WTC11 (cell line): Measurements from ENCODE around the gene IL11RA. TPM values are rescaled to one million over a fixed set of nuclear protein-coding genes. Genes with fewer than 3 reads are reported as not detected.

ENCODE experiments used
- ATAC-seq: fragments of 200-7000 bp; cut with Tn5 transposase; 2 replicates; pipeline ENCODE4 v1.10.0; 2021; ENCODE audit warnings: mild to moderate bottlenecking, moderate library complexity
- CTCF ChIA-PET: fragments of 300-600 bp; sonication (Branson Sonifier 250); formaldehyde crosslinking; loops from one replicate; lab custom pipeline; 2021; ENCODE audit warnings: antibody characterized with exemption; lab: Charles Lee
- POLR2A ChIA-PET: fragments of 350-600 bp; sonication (Branson Sonifier 250); formaldehyde crosslinking; loops from one replicate; lab custom pipeline; 2021; ENCODE audit warnings: antibody characterized with exemption; lab: Charles Lee
- DNase-seq: peaks from one replicate; pipeline ENCODE4 v3.0.0; 2021; ENCODE audit warnings: low spot score
- H3K27ac Mint-ChIP-seq: 2 replicates; pipeline ENCODE4 v1.8.0; 2021; ENCODE audit warnings: mixed read lengths
- H3K27me3 Mint-ChIP-seq: 2 replicates; pipeline ENCODE4 v1.8.0; 2021; ENCODE audit warnings: low read depth, mild to moderate bottlenecking, moderate library complexity, mixed read lengths
- H3K36me3 Mint-ChIP-seq: 2 replicates; pipeline ENCODE4 v1.8.0; 2021; ENCODE audit warnings: mixed read lengths
- H3K4me1 Mint-ChIP-seq: 2 replicates; pipeline ENCODE4 v1.8.0; 2022; ENCODE audit warnings: mixed read lengths
- H3K4me3 Mint-ChIP-seq: 2 replicates; pipeline ENCODE4 v1.8.0; 2021; ENCODE audit warnings: mild to moderate bottlenecking, moderate library complexity, mixed read lengths
- H3K9me3 Mint-ChIP-seq: 2 replicates; pipeline ENCODE4 v1.8.0; 2021; ENCODE audit warnings: mixed read lengths
- ARID4B ChIP-seq: sonication (generic); formaldehyde crosslinking; IDR thresholded peaks from 2 replicates; pipeline ENCODE4 v1.8.0; 2023; ENCODE audit warnings: missing genetic modification reagents, mild to moderate bottlenecking, borderline replicate concordance
- ATF1 ChIP-seq: sonication (generic); formaldehyde crosslinking; IDR thresholded peaks from 2 replicates; pipeline ENCODE4 v1.8.1; 2023; ENCODE audit warnings: mild to moderate bottlenecking, moderate library complexity, missing genetic modification reagents
- CREM ChIP-seq: sonication (generic); formaldehyde crosslinking; IDR thresholded peaks from 2 replicates; pipeline ENCODE4 v1.8.1; 2022; ENCODE audit warnings: mild to moderate bottlenecking, missing genetic modification reagents, moderate library complexity
- FOXK1 ChIP-seq: sonication (generic); formaldehyde crosslinking; IDR thresholded peaks from 2 replicates; pipeline ENCODE4 v1.8.0; 2022; ENCODE audit warnings: mild to moderate bottlenecking, moderate library complexity, missing genetic modification reagents
- FOXP1 ChIP-seq: sonication (generic); formaldehyde crosslinking; IDR thresholded peaks from 2 replicates; pipeline ENCODE4 v1.8.0; 2022; ENCODE audit warnings: missing genetic modification reagents, mild to moderate bottlenecking, moderate library complexity, borderline replicate concordance
- GABPB1 ChIP-seq: sonication (generic); formaldehyde crosslinking; IDR thresholded peaks from 2 replicates; pipeline ENCODE4 v1.8.1; 2023; ENCODE audit warnings: mild to moderate bottlenecking, missing genetic modification reagents
- JUN ChIP-seq: sonication (generic); formaldehyde crosslinking; IDR thresholded peaks from 2 replicates; pipeline ENCODE4 v1.8.0; 2023; ENCODE audit warnings: mild to moderate bottlenecking, missing genetic modification reagents
- MAX ChIP-seq: sonication (generic); formaldehyde crosslinking; IDR thresholded peaks from 2 replicates; pipeline ENCODE4 v1.8.0; 2022; ENCODE audit warnings: mild to moderate bottlenecking, missing genetic modification reagents
- MYBL2 ChIP-seq: sonication (generic); formaldehyde crosslinking; IDR thresholded peaks from 2 replicates; pipeline ENCODE4 v1.8.1; 2023; ENCODE audit warnings: mild to moderate bottlenecking, moderate library complexity, missing genetic modification reagents
- NR1H2 ChIP-seq: sonication (generic); formaldehyde crosslinking; IDR thresholded peaks from 2 replicates; pipeline ENCODE4 v1.9.0; 2021; ENCODE audit warnings: mild to moderate bottlenecking, moderate library complexity, missing genetic modification reagents
- OVOL2 ChIP-seq: fragments of 250-450 bp; sonication (Bioruptor Pico); IDR thresholded peaks from 2 replicates; pipeline ENCODE4 v1.9.0; 2021; ENCODE audit warnings: mild to moderate bottlenecking, borderline replicate concordance
- ZNF138 ChIP-seq: sonication (generic); formaldehyde crosslinking; conservative IDR thresholded peaks from 2 replicates; pipeline ENCODE4 v1.8.1; 2022; ENCODE audit warnings: mild to moderate bottlenecking, moderate library complexity, missing genetic modification reagents
- ZNF219 ChIP-seq: sonication (generic); formaldehyde crosslinking; IDR thresholded peaks from 2 replicates; pipeline ENCODE4 v1.8.0; 2023; ENCODE audit warnings: missing genetic modification reagents, mild to moderate bottlenecking, borderline replicate concordance
- ZNF317 ChIP-seq: sonication (generic); formaldehyde crosslinking; IDR thresholded peaks from 2 replicates; pipeline ENCODE4 v1.8.1; 2023; ENCODE audit warnings: low read depth, mild to moderate bottlenecking, moderate library complexity, missing genetic modification reagents, borderline replicate concordance
- ZNF396 ChIP-seq: fragments of 250-450 bp; sonication (Bioruptor Pico); IDR thresholded peaks from 2 replicates; pipeline ENCODE4 v1.8.0; 2021; ENCODE audit warnings: mild to moderate bottlenecking, moderate library complexity, borderline replicate concordance
- ZNF423 ChIP-seq: fragments of 250-450 bp; sonication (Bioruptor Pico); IDR thresholded peaks from 2 replicates; pipeline ENCODE4 v2.1.2; 2022; ENCODE audit warnings: mild to moderate bottlenecking, moderate library complexity
- ZNF671 ChIP-seq: fragments of 250-450 bp; sonication (Bioruptor Pico); IDR thresholded peaks from 2 replicates; pipeline ENCODE4 v1.8.0; 2021; ENCODE audit warnings: mild to moderate bottlenecking
- total RNA-seq: library from RNA; stranded (reverse); gene quantifications from 3 replicates; pipeline ENCODE4 v1.2.3, GENCODE V29; 2021
- TF ChIP-seq, protein P1 (sequence below): sonication (generic); formaldehyde crosslinking; IDR thresholded peaks from 2 replicates; pipeline ENCODE4 v1.8.0; 2022; ENCODE audit warnings: mild to moderate bottlenecking, missing genetic modification reagents
- TF ChIP-seq, protein P2 (sequence below): sonication (generic); formaldehyde crosslinking; conservative IDR thresholded peaks from 2 replicates; pipeline ENCODE4 v1.8.1; 2022; ENCODE audit warnings: mild to moderate bottlenecking, missing genetic modification reagents
- TF ChIP-seq, protein P3 (sequence below): sonication (generic); formaldehyde crosslinking; IDR thresholded peaks from 2 replicates; pipeline ENCODE4 v1.8.1; 2022; ENCODE audit warnings: missing genetic modification reagents, borderline replicate concordance

The IL11RA gene
- total RNA-seq, 1 experiment from 2014 or later, result 8.6 TPM

- no peak for TF ChIP-seq ZNF138 (CRISPR knock-in tag)
- no peak for TF ChIP-seq OVOL2 (CRISPR knock-in tag)
Observed at GRCh38 chr9:34701769-34702736, 50.1 kb downstream of the IL11RA start (continued).

GRCh38 chr9:34707130-34707529 is 55.1 kb downstream of the IL11RA start:
- H3K4me3 Mint-ChIP-seq, result no peak overlapping the region
- POLR2A ChIA-PET, result no interaction called here
- no peaks in the 10 kb centered on the region for H3K36me3 Mint-ChIP-seq
- no peaks in the 10 kb centered on the region for H3K9me3 Mint-ChIP-seq
- H3K27me3 Mint-ChIP-seq, result peaks cover 1% of the 10 kb centered on the region
- 0 out of 2 replicates have a peak, but pooled peaks cover under 1% of the 10 kb centered on the region for H3K4me1 Mint-ChIP-seq
- ATAC-seq, result no peak
- TF ChIP-seq FOXK1 (CRISPR knock-in tag), result no peak
- TF ChIP-seq, protein P1, sequence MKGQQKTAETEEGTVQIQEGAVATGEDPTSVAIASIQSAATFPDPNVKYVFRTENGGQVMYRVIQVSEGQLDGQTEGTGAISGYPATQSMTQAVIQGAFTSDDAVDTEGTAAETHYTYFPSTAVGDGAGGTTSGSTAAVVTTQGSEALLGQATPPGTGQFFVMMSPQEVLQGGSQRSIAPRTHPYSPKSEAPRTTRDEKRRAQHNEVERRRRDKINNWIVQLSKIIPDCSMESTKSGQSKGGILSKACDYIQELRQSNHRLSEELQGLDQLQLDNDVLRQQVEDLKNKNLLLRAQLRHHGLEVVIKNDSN (CRISPR knock-in tag), result no peak
- TF ChIP-seq MYBL2 (CRISPR knock-in tag), result no peak
- TF ChIP-seq ZNF219 (CRISPR knock-in tag), result no peak
- no peak for TF ChIP-seq CREM
- TF ChIP-seq ZNF317 (CRISPR knock-in tag), result no peak
- TF ChIP-seq, all 79 proteins: peak for 0
- no peak overlapping the region for H3K27ac Mint-ChIP-seq
- no peak for DNase-seq
- CTCF ChIA-PET, result no interaction called here

- ChIA-PET CTCF (interaction anchor here (0.7 to 13.3 kb wide), 3 partner anchors 8 to 276 kb away, joined by 3 to 122 read pairs (median 3); no protein-coding TSS in a partner anchor), POLR2A (no interaction called here)
- Mint-ChIP-seq H3K36me3 (no peaks in the 10 kb centered on the region), H3K9me3 (no peaks in the 10 kb centered on the region), H3K4me3 (no peak overlapping the region), H3K4me1 (no peaks in the 10 kb centered on the region), H3K27ac (no peak overlapping the region), H3K27me3 (peaks cover 15% of the 10 kb centered on the region)
- ATAC-seq (no peak), DNase-seq (no peak)
- TF ChIP-seq, protein P2, sequence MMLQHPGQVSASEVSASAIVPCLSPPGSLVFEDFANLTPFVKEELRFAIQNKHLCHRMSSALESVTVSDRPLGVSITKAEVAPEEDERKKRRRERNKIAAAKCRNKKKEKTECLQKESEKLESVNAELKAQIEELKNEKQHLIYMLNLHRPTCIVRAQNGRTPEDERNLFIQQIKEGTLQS (CRISPR knock-in tag), result no peak
- TF ChIP-seq ARID4B (CRISPR knock-in tag) (no peak), ZNF671 (no peak), ATF1 (CRISPR knock-in tag) (no peak), FOXP1 (CRISPR knock-in tag) (no peak), GABPB1 (no peak), ZNF423 (no peak), ZNF396 (CRISPR knock-in tag) (no peak), MAX (CRISPR knock-in tag) (no peak), NR1H2 (CRISPR knock-in tag) (no peak), JUN (CRISPR knock-in tag) (no peak)
- TF ChIP-seq, protein P3, sequence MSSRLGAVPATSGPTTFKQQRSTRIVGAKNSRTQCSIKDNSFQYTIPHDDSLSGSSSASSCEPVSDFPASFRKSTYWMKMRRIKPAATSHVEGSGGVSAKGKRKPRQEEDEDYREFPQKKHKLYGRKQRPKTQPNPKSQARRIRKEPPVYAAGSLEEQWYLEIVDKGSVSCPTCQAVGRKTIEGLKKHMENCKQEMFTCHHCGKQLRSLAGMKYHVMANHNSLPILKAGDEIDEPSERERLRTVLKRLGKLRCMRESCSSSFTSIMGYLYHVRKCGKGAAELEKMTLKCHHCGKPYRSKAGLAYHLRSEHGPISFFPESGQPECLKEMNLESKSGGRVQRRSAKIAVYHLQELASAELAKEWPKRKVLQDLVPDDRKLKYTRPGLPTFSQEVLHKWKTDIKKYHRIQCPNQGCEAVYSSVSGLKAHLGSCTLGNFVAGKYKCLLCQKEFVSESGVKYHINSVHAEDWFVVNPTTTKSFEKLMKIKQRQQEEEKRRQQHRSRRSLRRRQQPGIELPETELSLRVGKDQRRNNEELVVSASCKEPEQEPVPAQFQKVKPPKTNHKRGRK, result no peak
Observed at GRCh38 chr9:34709196-34709978, 57.4 kb downstream of the IL11RA start.
